KMS-11 (cell line): ENCODE results near the gene NAA30.

Experiments used
- H2AFZ ChIP-seq: fragments of 200-600 bp; sonication (generic); 2 replicates; pipeline ENCODE4 v1.6.1; 2016; ENCODE audit warnings: antibody characterized with exemption, mixed run types, low read depth
- H3K27ac ChIP-seq: fragments of 200-600 bp; sonication (generic); 2 replicates; pipeline ENCODE4 v1.6.1; 2016; ENCODE audit warnings: mild to moderate bottlenecking, mixed run types
- H3K27me3 ChIP-seq: fragments of 200-600 bp; sonication (generic); 2 replicates; pipeline ENCODE4 v1.6.1; 2017; ENCODE audit warnings: mild to moderate bottlenecking, low read depth, mixed run types, moderate library complexity; ENCODE audit not compliant: insufficient read depth
- H3K36me3 ChIP-seq: fragments of 200-600 bp; sonication (generic); 2 replicates; pipeline ENCODE4 v1.6.1; 2017; ENCODE audit warnings: mild to moderate bottlenecking, mixed run types; ENCODE audit not compliant: insufficient read depth
- H3K4me1 ChIP-seq: fragments of 200-600 bp; sonication (generic); 2 replicates; pipeline ENCODE4 v1.6.1; 2016; ENCODE audit warnings: mild to moderate bottlenecking, low read depth, mixed run types; ENCODE audit not compliant: poor library complexity, severe bottlenecking
- H3K4me2 ChIP-seq: fragments of 200-600 bp; sonication (generic); 2 replicates; pipeline ENCODE4 v1.7.0; 2016; ENCODE audit warnings: mild to moderate bottlenecking, mixed run types
- H3K4me3 ChIP-seq: fragments of 200-600 bp; sonication (generic); IDR thresholded peaks from 2 replicates; pipeline ENCODE4 v1.6.1; 2017; ENCODE audit warnings: low read depth, low read length, mixed read lengths; ENCODE audit not compliant: insufficient read depth
- H3K79me2 ChIP-seq: fragments of 200-600 bp; sonication (generic); 2 replicates; pipeline ENCODE4 v1.6.1; 2016; ENCODE audit warnings: low read depth, mixed run types; ENCODE audit not compliant: insufficient read depth
- H3K9ac ChIP-seq: fragments of 200-600 bp; sonication (generic); 2 replicates; pipeline ENCODE4 v1.6.1; 2016; ENCODE audit warnings: mild to moderate bottlenecking, mixed run types
- H4K20me1 ChIP-seq: fragments of 200-600 bp; sonication (generic); 2 replicates; pipeline ENCODE4 v1.6.1; 2016; ENCODE audit warnings: mild to moderate bottlenecking, mixed run types; ENCODE audit not compliant: insufficient read depth
- CTCF ChIP-seq: fragments of 200-600 bp; sonication (generic); conservative IDR thresholded peaks from 2 replicates; pipeline ENCODE4 v1.6.1; 2017; ENCODE audit warnings: low read depth, mild to moderate bottlenecking, antibody characterized with exemption, low read length, moderate library complexity, mixed read lengths

NAA30 gene

DNA sequence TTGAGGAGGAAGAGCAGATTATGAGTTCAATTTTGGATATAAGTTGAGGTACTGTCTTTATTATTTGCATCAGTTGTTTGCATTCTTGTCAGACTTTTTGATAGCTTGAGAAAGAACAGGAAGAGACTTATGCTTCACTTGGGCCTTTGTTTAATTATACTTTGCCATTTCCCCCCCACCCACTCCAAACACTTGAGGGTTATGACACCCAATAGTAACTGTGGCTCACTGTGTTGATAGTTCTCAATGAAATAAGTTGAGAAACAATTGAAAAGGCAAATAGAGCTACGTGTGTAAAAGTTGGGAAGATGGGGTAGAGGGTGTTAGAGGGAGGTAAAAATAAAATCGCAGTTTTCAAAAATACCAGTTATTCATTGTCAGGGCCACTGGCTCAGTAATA, 17.7 kb downstream of the NAA30 start:
- Histone ChIP-seq H3K79me2 (no peaks in the 10 kb centered on the region), H3K27ac (no peak overlapping the region), H3K27me3 (no peaks in the 10 kb centered on the region), H3K4me2 (no peak overlapping the region), H2AFZ (no peak overlapping the region), H3K9ac (no peak overlapping the region), H4K20me1 (no peaks in the 10 kb centered on the region), H3K36me3 (no peaks in the 10 kb centered on the region), H3K4me3 (no peak overlapping the region), H3K4me1 (no peaks in the 10 kb centered on the region)
- TF ChIP-seq CTCF: no peak

GRCh38 chr14:57408634-57409033, 18.2 kb downstream of the NAA30 start:
- Histone ChIP-seq H3K36me3 (no peaks in the 10 kb centered on the region), H3K9ac (no peak overlapping the region), H3K4me3 (no peak overlapping the region), H4K20me1 (no peaks in the 10 kb centered on the region), H3K27me3 (no peaks in the 10 kb centered on the region), H2AFZ (no peak overlapping the region), H3K27ac (no peak overlapping the region), H3K79me2 (no peaks in the 10 kb centered on the region), H3K4me1 (no peaks in the 10 kb centered on the region), H3K4me2 (no peak overlapping the region)
- TF ChIP-seq CTCF: no peak

- no peaks in the 10 kb centered on the region for H3K36me3 ChIP-seq
- no peaks in the 10 kb centered on the region for H3K27me3 ChIP-seq
- H3K79me2 ChIP-seq: no peaks in the 10 kb centered on the region
- H4K20me1 ChIP-seq: no peaks in the 10 kb centered on the region
- no peaks in the 10 kb centered on the region for H3K4me1 ChIP-seq
- H3K4me3 ChIP-seq: no peak overlapping the region
- no peak for TF ChIP-seq CTCF
- no peak overlapping the region for H3K27ac ChIP-seq
- H3K4me2 ChIP-seq: no peak overlapping the region
- no peak overlapping the region for H2AFZ ChIP-seq
- H3K9ac ChIP-seq: no peak overlapping the region
Measured at GRCh38 chr14:57412341-57412740, 22.0 kb downstream of the NAA30 start.

DNA sequence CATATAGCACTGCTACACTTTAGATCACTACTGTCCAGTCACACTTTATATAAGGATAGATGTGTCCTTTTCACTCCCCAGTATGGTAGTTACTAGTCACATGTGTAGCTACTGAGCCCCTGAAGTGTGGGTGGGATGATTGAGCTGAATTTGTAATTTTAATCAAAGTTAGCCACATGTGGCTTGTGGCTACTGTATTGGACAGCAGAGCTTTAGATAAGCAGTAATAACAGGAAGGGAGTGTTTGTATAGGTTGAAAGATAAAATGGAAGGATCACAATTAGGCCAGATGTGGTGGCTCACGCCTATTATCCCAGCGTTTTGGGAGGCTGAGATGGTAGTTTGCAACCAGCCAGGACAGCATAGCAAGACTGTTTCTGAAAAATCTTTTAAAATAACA, 23.5 kb downstream of the NAA30 start:
- H3K27ac ChIP-seq: no peak overlapping the region
- no peak overlapping the region for H2AFZ ChIP-seq
- no peaks in the 10 kb centered on the region for H4K20me1 ChIP-seq
- no peaks in the 10 kb centered on the region for H3K4me1 ChIP-seq
- no peaks in the 10 kb centered on the region for H3K36me3 ChIP-seq
- H3K4me3 ChIP-seq: no peak overlapping the region
- H3K79me2 ChIP-seq: no peaks in the 10 kb centered on the region
- H3K27me3 ChIP-seq: no peaks in the 10 kb centered on the region
- TF ChIP-seq CTCF: no peak
- no peak overlapping the region for H3K9ac ChIP-seq
- H3K4me2 ChIP-seq: no peak overlapping the region

DNA sequence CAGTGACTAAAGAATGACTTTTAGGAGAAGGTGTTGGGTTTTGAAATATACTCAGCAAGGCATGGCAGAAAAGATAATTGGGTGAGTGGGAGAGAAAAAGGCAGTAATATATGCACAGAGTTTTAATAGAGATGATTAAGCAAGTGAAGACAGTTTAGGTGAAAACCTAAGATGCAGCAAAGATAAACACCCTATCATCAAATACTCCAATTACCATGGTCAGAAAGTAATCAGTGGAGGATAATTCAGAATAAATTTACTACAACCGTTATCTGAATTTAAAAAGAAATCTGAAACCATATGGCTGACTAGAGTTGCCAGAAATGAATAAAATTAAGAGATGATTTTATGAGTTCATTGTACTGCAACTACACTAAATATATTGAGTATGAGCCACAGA, 26.8 kb downstream of the NAA30 start:
- H4K20me1 ChIP-seq: no peaks in the 10 kb centered on the region
- no peaks in the 10 kb centered on the region for H3K36me3 ChIP-seq
- H3K4me2 ChIP-seq: no peak overlapping the region
- TF ChIP-seq CTCF: no peak
- no peaks in the 10 kb centered on the region for H3K79me2 ChIP-seq
- no peak overlapping the region for H3K27ac ChIP-seq
- H3K9ac ChIP-seq: no peak overlapping the region
- no peaks in the 10 kb centered on the region for H3K27me3 ChIP-seq
- H3K4me3 ChIP-seq: no peak overlapping the region
- no peak overlapping the region for H2AFZ ChIP-seq
- H3K4me1 ChIP-seq: no peaks in the 10 kb centered on the region
